K562 (cell line): Measurements from ENCODE around the gene AKAP7. TPM values are rescaled to one million over a fixed set of nuclear protein-coding genes. Genes with fewer than 3 reads are reported as not detected.
"Not testable (repeated sequence)": the region's sequence is repeated elsewhere in the genome, so short reads cannot be mapped to it uniquely, and the experiment has no call there.

Experiments used
- ATAC-seq: fragments of 200-7000 bp; cut with Tn5 transposase; 3 replicates; pipeline ENCODE4 v1.9.1; 2020; ENCODE audit warnings: moderate library complexity
- BruUV-seq: library from RNA; stranded (reverse); fragments of 400-500 nt; replicated peaks from 2 replicates; lab custom pipeline; 2021; lab: Mats Ljungman, UMichigan
- CTCF ChIA-PET: fragments of 300-600 bp; formaldehyde crosslinking; extraction: SDS; loops from one replicate; lab custom pipeline; 2021; ENCODE audit warnings: low intra/inter-chr PET ratio; lab: Yijun Ruan, JAX
- POLR2A ChIA-PET: fragments of 300-600, 350-650 bp; sonication (Branson Sonifier 250); formaldehyde crosslinking; extraction: SDS; loops from one replicate; lab custom pipeline; 2021; ENCODE audit warnings: antibody characterized with exemption, inconsistent platforms; lab: Yijun Ruan, JAX
- DNase-seq, 4 experiments: peaks; one replicate each; pipeline versions ENCODE4 v3.0.0 to v3.0.0-alpha.2; 2011 to 2018; ENCODE audit warnings: low spot score in 3 of 4, mixed read lengths in 3 of 4; ENCODE audit errors: extremely low read depth in 1 of 4
- FAIRE-seq: peaks from 2 replicates; lab custom pipeline; 2011; peaks lifted over from hg19 to GRCh38; lab: Jason Lieb, UNC
- H2AFZ ChIP-seq: 2 replicates; pipeline ENCODE4 v1.6.0; 2011; ENCODE audit warnings: low read depth, low read length, control low read depth, inconsistent platforms
- H3K27ac ChIP-seq: fragments of 200-600 bp; 3 replicates; pipeline ENCODE4 v1.8.0; 2011; ENCODE audit warnings: low read depth, mild to moderate bottlenecking, control low read depth, inconsistent platforms, low read length, moderate library complexity, mixed read lengths; ENCODE audit errors: extremely low read depth
- H3K27me3 ChIP-seq, 2 experiments: fragments of 300-600 bp in 1 of 2; 2 replicates in 1 of 2; 3 replicates in 1 of 2; pipeline versions ENCODE4 v1.6.0 to v1.8.0; 2011; ENCODE audit warnings: inconsistent platforms in 2 of 2, low read length in 2 of 2, mild to moderate bottlenecking in 1 of 2, mixed read lengths in 1 of 2, moderate library complexity in 1 of 2; ENCODE audit not compliant: control insufficient read depth in 2 of 2, insufficient read depth in 2 of 2
- H3K36me3 ChIP-seq: fragments of 300-600 bp; 3 replicates; pipeline ENCODE4 v1.8.0; 2011; ENCODE audit warnings: mild to moderate bottlenecking, low read length, inconsistent platforms; ENCODE audit not compliant: control insufficient read depth, insufficient read depth
- H3K4me1 ChIP-seq, 2 experiments: fragments of 200-600 bp in 1 of 2; replicated peaks in 1 of 2; 2 replicates in 1 of 2; 3 replicates in 1 of 2; pipeline versions ENCODE4 v1.5.1 to v1.8.0; 2011; ENCODE audit warnings: inconsistent platforms in 2 of 2, low read length in 2 of 2, mild to moderate bottlenecking in 1 of 2, mixed read lengths in 1 of 2, moderate library complexity in 1 of 2; ENCODE audit not compliant: control insufficient read depth in 2 of 2, insufficient read depth in 2 of 2
- H3K4me2 ChIP-seq: 2 replicates; pipeline ENCODE4 v1.6.1; 2011; ENCODE audit warnings: low read length, control low read depth, inconsistent platforms, mixed read lengths; ENCODE audit not compliant: insufficient read depth
- H3K4me3 ChIP-seq: fragments of 200-600 bp; sonication (generic), shearing (Covaris generic); 2 replicates; pipeline ENCODE4 v1.5.1; 2016; ENCODE audit warnings: control low read depth, inconsistent platforms
- H3K79me2 ChIP-seq: fragments of 200-600 bp; 3 replicates; pipeline ENCODE4 v1.8.0; 2011; ENCODE audit warnings: low read length, inconsistent platforms; ENCODE audit not compliant: control insufficient read depth, insufficient read depth
- H3K9ac ChIP-seq, 2 experiments: 2 replicates each; pipeline versions ENCODE4 v1.6.0 to v1.6.1; 2011; ENCODE audit warnings: low read depth in 2 of 2, low read length in 2 of 2, control low read depth in 1 of 2, inconsistent platforms in 1 of 2, mild to moderate bottlenecking in 1 of 2, mixed read lengths in 1 of 2; ENCODE audit not compliant: insufficient read depth in 1 of 2
- H3K9me1 ChIP-seq: one replicate; pipeline ENCODE4 v1.6.0; 2011; ENCODE audit warnings: inconsistent platforms, mild to moderate bottlenecking, low read length, moderate library complexity; ENCODE audit not compliant: control insufficient read depth, insufficient read depth
- H3K9me3 ChIP-seq: replicated peaks from 2 replicates; pipeline ENCODE4 v1.5.1; 2011; ENCODE audit warnings: low read depth, low read length, inconsistent platforms; ENCODE audit not compliant: control insufficient read depth, insufficient read depth
- H4K20me1 ChIP-seq: replicated peaks from 2 replicates; pipeline ENCODE4 v1.6.1; 2011; ENCODE audit warnings: low read length, inconsistent platforms, mixed read lengths; ENCODE audit not compliant: control insufficient read depth, insufficient read depth
- SPI1 ChIP-seq: IDR thresholded peaks from 2 replicates; pipeline ENCODE4 v1.6.1; 2011; ENCODE audit warnings: low read depth, low read length, control low read depth, borderline replicate concordance
- ZNF146 ChIP-seq: IDR thresholded peaks from one replicate; pipeline ENCODE4 v1.6.1; 2018; ENCODE audit warnings: missing compliant biosample characterization; ENCODE audit not compliant: unreplicated experiment
- WGBS: fragments of 100-300 bp; shearing (Covaris generic); methylation state at CpG from one replicate; pipeline ENCODE4 v1.1.6; 2016; ENCODE audit warnings: low coverage, mixed read lengths; ENCODE audit not compliant: insufficient coverage; ENCODE audit errors: missing lambda C conversion rate; 5-methylcytosine and 5-hydroxymethylcytosine counted together
- in situ Hi-C: fragments of 300-500 bp; cut with MboI; formaldehyde crosslinking; loops from 4 replicates; pipeline ENCODE4 v1.15.0; 2018; ENCODE audit warnings: inconsistent platforms, mixed read lengths
- intact Hi-C: fragments of 100-400 bp; cut with micrococcal nuclease; formaldehyde crosslinking; loops from 2 replicates; pipeline ENCODE4 v1.14.2; 2022
- polyA plus RNA-seq, 8 experiments: library from polyadenylated mRNA; depleted of rRNA in 4 of 8; stranded (reverse) in 5 of 8; unstranded in 3 of 8; fragments of >200 nt; fragmentation: Nextera tagmentation in 2 of 8; fragmentation: Illumina TruSeq in 1 of 8; extraction: Ambion mirVana in 2 of 8; extraction: Trizol in 1 of 8; gene quantifications; 2 replicates each; pipeline versions ENCODE4 v1.2.1 to v1.2.3, GENCODE V29; 2011 to 2014; ENCODE audit warnings: inconsistent platforms in 1 of 8, missing spikeins in 1 of 8
- total RNA-seq, 7 experiments: library from RNA; depleted of rRNA in 6 of 7; stranded (reverse); fragments of >200 nt in 6 of 7; fragmentation: Illumina TruSeq in 2 of 7; extraction: Trizol in 2 of 7; gene quantifications; 2 replicates each; pipeline versions ENCODE4 v1.2.1 to v1.2.3, GENCODE V29; 2011 to 2021; ENCODE audit warnings: low replicate concordance in 1 of 7

AKAP7 gene
- total and polyA plus RNA-seq, 9 of the 15 experiments (the other 6 are each of a cell fraction or from before 2014, with no cell fraction given) = 0.82 to 2.6 (median 1.6) TPM

GRCh38 chr6:131090339-131090738, 44.9 kb upstream of the AKAP7 start:
- DNase-seq, H3K9ac ChIP-seq, H3K27ac ChIP-seq, H3K36me3 ChIP-seq, H3K4me3 ChIP-seq, in situ Hi-C loops, H2AFZ ChIP-seq, intact Hi-C loops, BruUV-seq, H3K9me1 ChIP-seq, ATAC-seq, H4K20me1 ChIP-seq, FAIRE-seq, H3K27me3 ChIP-seq, H3K9me3 ChIP-seq, H3K4me1 ChIP-seq, H3K4me2 ChIP-seq, H3K79me2 ChIP-seq: not testable (repeated sequence)
- ChIA-PET CTCF (interaction anchor here (0.6 kb wide), 1 partner anchor 147 kb away, joined by 4 read pairs; no protein-coding TSS in a partner anchor), POLR2A (interaction anchor here (0.6 kb wide), 1 partner anchor 913 kb away, joined by 3 read pairs; no protein-coding TSS in a partner anchor)
- WGBS = 12% methylated on average over 3 of the region's 3 CpGs
- TF ChIP-seq SPI1 = peak; percentile 66; the same call in 1 of the 2 replicates

DNA sequence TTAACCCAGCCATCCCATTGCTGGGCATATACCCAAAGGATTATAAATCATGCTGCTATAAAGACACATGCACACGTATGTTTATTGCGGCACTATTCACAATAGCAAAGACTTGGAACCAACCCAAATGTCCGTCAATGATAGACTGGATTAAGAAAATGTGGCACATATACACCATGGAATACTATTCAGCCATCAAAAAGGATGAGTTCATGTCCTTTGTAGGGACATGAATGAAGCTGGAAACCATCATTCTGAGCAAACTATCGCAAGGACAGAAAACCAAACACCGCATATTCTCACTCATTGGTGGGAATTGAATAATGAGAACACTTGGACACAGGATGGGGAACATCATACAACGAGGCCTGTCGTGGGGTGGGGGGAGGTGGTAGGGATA, 43.3 kb upstream of the AKAP7 start:
- POLR2A ChIA-PET, H3K79me2 ChIP-seq, H3K27me3 ChIP-seq, in situ Hi-C loops, H3K9me3 ChIP-seq, H3K36me3 ChIP-seq, DNase-seq: not testable (repeated sequence)
- TF ChIP-seq ZNF146 (CRISPR knock-in tag) = peak; percentile 53
- TF ChIP-seq, all 486 proteins: peak for 1; not testable (repeated sequence) for 485
- H3K4me3 ChIP-seq, H3K4me2 ChIP-seq, H3K9me1 ChIP-seq, ATAC-seq, H4K20me1 ChIP-seq, H2AFZ ChIP-seq, intact Hi-C loops, CTCF ChIA-PET, H3K4me1 ChIP-seq, FAIRE-seq, H3K27ac ChIP-seq, H3K9ac ChIP-seq, BruUV-seq: not testable (repeated sequence)
- WGBS = 29% methylated on average over 4 of the region's 7 CpGs
